PFSK-1 (cell line): ENCODE results near the gene GSK3B.

Experiments
- FOXP2 ChIP-seq: optimal IDR thresholded peaks from 2 replicates; pipeline ENCODE3; 2011; ENCODE audit warnings: borderline replicate concordance, control low read depth, inconsistent platforms; ENCODE audit not compliant: insufficient read depth; ENCODE audit errors: extremely low read length, extremely low read depth
- POLR2AphosphoS5 ChIP-seq: IDR thresholded peaks from 2 replicates; pipeline ENCODE4 v1.6.1; 2012; ENCODE audit warnings: low read depth, mild to moderate bottlenecking, control low read depth, low read length, moderate library complexity
- TAF1 ChIP-seq: IDR thresholded peaks from 2 replicates; pipeline ENCODE4 v1.6.1; 2012; ENCODE audit warnings: low read length, control low read depth, borderline replicate concordance; ENCODE audit not compliant: insufficient read depth
- TF ChIP-seq, protein P1 (sequence below), 2 experiments: IDR thresholded peaks; 2 replicates each; pipeline versions ENCODE4 v1.6.1 to v1.8.0; 2011 to 2012; ENCODE audit warnings: low read depth in 2 of 2, low read length in 2 of 2, control low read depth in 1 of 2, inconsistent platforms in 1 of 2, mild to moderate bottlenecking in 1 of 2, moderate library complexity in 1 of 2; ENCODE audit not compliant: insufficient read depth in 1 of 2

DNA sequence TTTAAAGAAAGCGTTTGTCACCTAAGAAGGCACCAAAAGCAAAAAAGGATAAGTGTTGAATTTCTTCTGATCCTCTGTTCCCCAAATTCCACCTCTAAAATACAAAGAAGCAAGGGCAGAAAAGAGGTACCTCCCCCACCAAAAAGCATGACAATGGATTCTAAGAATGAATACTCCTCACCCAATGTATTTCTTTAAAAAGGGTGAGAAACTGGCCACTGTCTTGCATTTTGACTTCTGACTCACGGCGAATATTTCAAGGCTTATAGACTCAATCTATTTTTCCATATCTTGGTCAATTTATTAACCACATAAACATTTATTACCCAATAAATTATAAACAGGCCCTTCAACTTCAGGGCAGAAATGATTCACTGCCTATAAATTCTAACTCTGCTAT, 181.2 kb downstream of the GSK3B start:
- no peak for TF ChIP-seq POLR2AphosphoS5
- no peak for TF ChIP-seq FOXP2
- TF ChIP-seq, protein P1, sequence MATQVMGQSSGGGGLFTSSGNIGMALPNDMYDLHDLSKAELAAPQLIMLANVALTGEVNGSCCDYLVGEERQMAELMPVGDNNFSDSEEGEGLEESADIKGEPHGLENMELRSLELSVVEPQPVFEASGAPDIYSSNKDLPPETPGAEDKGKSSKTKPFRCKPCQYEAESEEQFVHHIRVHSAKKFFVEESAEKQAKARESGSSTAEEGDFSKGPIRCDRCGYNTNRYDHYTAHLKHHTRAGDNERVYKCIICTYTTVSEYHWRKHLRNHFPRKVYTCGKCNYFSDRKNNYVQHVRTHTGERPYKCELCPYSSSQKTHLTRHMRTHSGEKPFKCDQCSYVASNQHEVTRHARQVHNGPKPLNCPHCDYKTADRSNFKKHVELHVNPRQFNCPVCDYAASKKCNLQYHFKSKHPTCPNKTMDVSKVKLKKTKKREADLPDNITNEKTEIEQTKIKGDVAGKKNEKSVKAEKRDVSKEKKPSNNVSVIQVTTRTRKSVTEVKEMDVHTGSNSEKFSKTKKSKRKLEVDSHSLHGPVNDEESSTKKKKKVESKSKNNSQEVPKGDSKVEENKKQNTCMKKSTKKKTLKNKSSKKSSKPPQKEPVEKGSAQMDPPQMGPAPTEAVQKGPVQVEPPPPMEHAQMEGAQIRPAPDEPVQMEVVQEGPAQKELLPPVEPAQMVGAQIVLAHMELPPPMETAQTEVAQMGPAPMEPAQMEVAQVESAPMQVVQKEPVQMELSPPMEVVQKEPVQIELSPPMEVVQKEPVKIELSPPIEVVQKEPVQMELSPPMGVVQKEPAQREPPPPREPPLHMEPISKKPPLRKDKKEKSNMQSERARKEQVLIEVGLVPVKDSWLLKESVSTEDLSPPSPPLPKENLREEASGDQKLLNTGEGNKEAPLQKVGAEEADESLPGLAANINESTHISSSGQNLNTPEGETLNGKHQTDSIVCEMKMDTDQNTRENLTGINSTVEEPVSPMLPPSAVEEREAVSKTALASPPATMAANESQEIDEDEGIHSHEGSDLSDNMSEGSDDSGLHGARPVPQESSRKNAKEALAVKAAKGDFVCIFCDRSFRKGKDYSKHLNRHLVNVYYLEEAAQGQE (IDR thresholded peaks at IDR 0.05; ENCODE audit: insufficient read depth in 1 of 2, low read depth in 2 of 2, low read length in 2 of 2): no peak
- no peak for TF ChIP-seq TAF1
